Suprapubic skin (tissue), 4 donors: ENCODE data around the gene SASH1.

ENCODE experiments used
- CTCF ChIP-seq, 2 donors: fragments of 200-600 bp in 1 of 2; fragments of 450-650 bp in 1 of 2; sonication (generic) in 1 of 2; IDR thresholded peaks; one replicate each; pipeline ENCODE4 v1.5.1; 2016 to 2019; ENCODE audit warnings: antibody characterized with exemption in 2 of 2, mild to moderate bottlenecking in 1 of 2, moderate library complexity in 1 of 2
- EP300 ChIP-seq: sonication (generic); formaldehyde crosslinking; IDR thresholded peaks from one replicate; pipeline ENCODE4 v1.6.1; 2017; ENCODE audit warnings: antibody characterized with exemption
- POLR2A ChIP-seq, 2 donors: fragments of 450-650 bp; IDR thresholded peaks; one replicate each; pipeline ENCODE4 v1.6.1; 2017; ENCODE audit warnings: antibody characterized with exemption in 2 of 2, mild to moderate bottlenecking in 2 of 2, moderate library complexity in 2 of 2
- POLR2AphosphoS5 ChIP-seq, 3 donors: sonication (generic); formaldehyde crosslinking; IDR thresholded peaks; one replicate each; pipeline ENCODE4 v1.6.1; 2017; ENCODE audit warnings: antibody characterized with exemption in 3 of 3

- TF ChIP-seq POLR2A (IDR thresholded peaks at IDR 0.05): no peak
- no peak for TF ChIP-seq CTCF (IDR thresholded peaks at IDR 0.05)
- TF ChIP-seq POLR2AphosphoS5 (IDR thresholded peaks at IDR 0.05): no peak
- no peak for TF ChIP-seq EP300
Observed at GRCh38 chr6:148593813-148594170, 251.2 kb downstream of the SASH1 start.
